ENCODE measurements around the gene PLAAT2. TPM values are rescaled to one million over a fixed set of nuclear protein-coding genes. Genes with fewer than 3 reads are reported as not detected.

The PLAAT2 gene
- total RNA-seq, 2 donors from 2014 or later: not detected

DNA sequence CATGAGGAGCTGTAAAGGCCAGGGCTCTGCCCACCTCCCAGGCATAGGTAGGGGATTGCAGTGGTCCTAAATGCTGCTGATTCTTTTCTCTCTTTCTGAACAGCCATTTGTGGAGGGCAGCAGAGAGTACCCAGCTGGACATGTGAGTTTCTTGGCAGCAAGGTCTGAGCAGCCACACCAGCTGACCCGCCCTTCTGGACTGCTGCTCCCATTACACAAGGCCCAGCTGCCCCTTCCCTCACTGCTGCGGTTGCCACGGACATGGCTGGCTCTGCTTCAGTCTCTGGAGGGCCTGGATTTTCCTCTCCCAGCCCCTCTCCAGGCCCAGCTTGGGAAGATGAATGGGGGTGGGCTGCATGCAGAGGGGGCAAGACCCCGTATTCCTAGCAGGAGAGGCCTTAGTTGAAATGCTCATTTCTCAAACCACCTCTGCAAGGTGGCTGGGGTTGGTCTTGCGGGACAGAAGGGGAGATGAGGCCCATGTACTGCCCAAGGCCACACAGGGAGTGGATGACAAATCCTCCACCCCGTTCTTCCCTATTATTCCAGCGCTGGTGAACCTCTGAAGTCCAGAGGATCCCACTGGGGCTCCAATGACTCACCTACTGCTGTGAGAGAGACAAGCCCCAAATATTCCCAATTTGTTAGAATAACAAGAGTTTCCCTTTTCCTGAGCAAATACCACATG lies 52.7 kb downstream of the PLAAT2 start:
- Mint-ChIP-seq H3K36me3 (ENCODE audit: low read depth) (peaks cover 11% of the 10 kb centered on the region), H3K9me3 (no peaks in the 10 kb centered on the region), H3K27me3 (ENCODE audit: insufficient read depth) (no peaks in the 10 kb centered on the region), H3K4me3 (no peak overlapping the region), H3K4me1 (peaks cover 24% of the 10 kb centered on the region), H3K27ac (no peak overlapping the region)
- Histone ChIP-seq H3K4me1 (ENCODE audit: control insufficient read depth, insufficient read depth, low read length) (peaks cover 3% of the 10 kb centered on the region), H3K9ac (ENCODE audit: extremely low read depth, low read length, poor library complexity, severe bottlenecking) (no peak overlapping the region), H3K27ac (ENCODE audit: low read depth, low read length) (no peak overlapping the region), H3K9me3 (ENCODE audit: control insufficient read depth, low read length) (no peaks in the 10 kb centered on the region), H3K4me3 (ENCODE audit: low read length) (no peak overlapping the region), H3K36me3 (ENCODE audit: control insufficient read depth, insufficient read depth, low read length) (no peaks in the 10 kb centered on the region), H3K27me3 (ENCODE audit: control insufficient read depth, insufficient read depth, low read length, poor library complexity, severe bottlenecking) (no peaks in the 10 kb centered on the region)
- DNase-seq: no peak
- TF ChIP-seq, protein P1, sequence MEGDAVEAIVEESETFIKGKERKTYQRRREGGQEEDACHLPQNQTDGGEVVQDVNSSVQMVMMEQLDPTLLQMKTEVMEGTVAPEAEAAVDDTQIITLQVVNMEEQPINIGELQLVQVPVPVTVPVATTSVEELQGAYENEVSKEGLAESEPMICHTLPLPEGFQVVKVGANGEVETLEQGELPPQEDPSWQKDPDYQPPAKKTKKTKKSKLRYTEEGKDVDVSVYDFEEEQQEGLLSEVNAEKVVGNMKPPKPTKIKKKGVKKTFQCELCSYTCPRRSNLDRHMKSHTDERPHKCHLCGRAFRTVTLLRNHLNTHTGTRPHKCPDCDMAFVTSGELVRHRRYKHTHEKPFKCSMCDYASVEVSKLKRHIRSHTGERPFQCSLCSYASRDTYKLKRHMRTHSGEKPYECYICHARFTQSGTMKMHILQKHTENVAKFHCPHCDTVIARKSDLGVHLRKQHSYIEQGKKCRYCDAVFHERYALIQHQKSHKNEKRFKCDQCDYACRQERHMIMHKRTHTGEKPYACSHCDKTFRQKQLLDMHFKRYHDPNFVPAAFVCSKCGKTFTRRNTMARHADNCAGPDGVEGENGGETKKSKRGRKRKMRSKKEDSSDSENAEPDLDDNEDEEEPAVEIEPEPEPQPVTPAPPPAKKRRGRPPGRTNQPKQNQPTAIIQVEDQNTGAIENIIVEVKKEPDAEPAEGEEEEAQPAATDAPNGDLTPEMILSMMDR (conservative IDR thresholded peaks at IDR 0.05): no peak
- 80 to 85% methylated on average over 3 to 7 of the region's 7 CpGs for WGBS, 2 experiments (ENCODE audit: insufficient coverage in 1 of 2, insufficient read length in 1 of 2)

DNA sequence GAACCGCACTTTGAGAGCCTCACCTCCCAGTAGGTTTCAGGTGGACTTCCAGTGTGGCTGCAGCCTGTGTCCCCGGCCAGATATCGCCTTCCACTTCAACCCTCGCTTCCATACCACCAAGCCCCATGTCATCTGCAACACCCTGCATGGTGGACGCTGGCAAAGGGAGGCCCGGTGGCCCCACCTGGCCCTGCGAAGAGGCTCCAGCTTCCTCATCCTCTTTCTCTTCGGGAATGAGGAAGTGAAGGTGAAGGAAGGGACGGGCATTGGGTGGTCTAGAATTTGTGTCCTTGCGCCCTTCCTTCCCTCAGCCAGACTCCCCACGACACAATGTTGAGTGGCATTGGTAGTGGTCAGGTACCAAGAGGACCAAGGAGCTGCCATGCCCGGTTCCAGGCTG lies 54.4 kb downstream of the PLAAT2 start:
- H3K4me1 Mint-ChIP-seq: peaks cover 32% of the 10 kb centered on the region
- no peak overlapping the region for H3K27ac Mint-ChIP-seq
- TF ChIP-seq, protein P1 (conservative IDR thresholded peaks at IDR 0.05): no peak
- no peaks in the 10 kb centered on the region for H3K27me3 Mint-ChIP-seq (ENCODE audit: insufficient read depth)
- Histone ChIP-seq H3K4me1 (ENCODE audit: control insufficient read depth, insufficient read depth, low read length) (peaks cover 3% of the 10 kb centered on the region), H3K9ac (ENCODE audit: extremely low read depth, low read length, poor library complexity, severe bottlenecking) (no peak overlapping the region), H3K27me3 (ENCODE audit: control insufficient read depth, insufficient read depth, low read length, poor library complexity, severe bottlenecking) (no peaks in the 10 kb centered on the region), H3K36me3 (ENCODE audit: control insufficient read depth, insufficient read depth, low read length) (no peaks in the 10 kb centered on the region), H3K27ac (ENCODE audit: low read depth, low read length) (no peak overlapping the region), H3K4me3 (ENCODE audit: low read length) (no peak overlapping the region), H3K9me3 (ENCODE audit: control insufficient read depth, low read length) (peaks cover 12% of the 10 kb centered on the region)
- no peak overlapping the region for H3K4me3 Mint-ChIP-seq
- WGBS, 2 experiments (ENCODE audit: insufficient coverage in 1 of 2, insufficient read length in 1 of 2): 95 to 100% methylated on average over 4 to 12 of the region's 12 CpGs
- H3K9me3 Mint-ChIP-seq: no peaks in the 10 kb centered on the region
- DNase-seq: no peak
- H3K36me3 Mint-ChIP-seq (ENCODE audit: low read depth): peaks cover 11% of the 10 kb centered on the region

DNA sequence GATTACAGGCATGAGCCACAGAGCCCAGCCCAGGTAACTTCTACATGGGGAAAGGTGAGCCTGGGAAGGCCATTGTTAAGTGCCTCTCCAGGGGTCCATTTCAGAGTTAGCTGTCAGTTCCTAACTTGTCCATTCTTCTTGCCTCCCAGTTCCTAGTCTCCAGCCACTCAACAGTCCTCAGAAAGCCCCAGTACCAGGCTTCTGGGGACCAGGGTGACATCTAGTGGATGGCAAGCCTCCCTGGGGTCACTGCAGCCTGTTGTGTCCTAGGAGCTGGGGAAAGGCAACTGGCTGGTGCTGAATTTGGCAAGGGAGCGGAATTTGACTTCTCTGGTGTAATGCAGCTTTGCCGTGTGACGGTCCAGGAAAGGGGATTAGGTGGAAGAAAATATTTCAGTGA lies 55.2 kb downstream of the PLAAT2 start:
- Histone ChIP-seq H3K4me1 (ENCODE audit: control insufficient read depth, insufficient read depth, low read length) (peaks cover 3% of the 10 kb centered on the region), H3K36me3 (ENCODE audit: control insufficient read depth, insufficient read depth, low read length) (no peaks in the 10 kb centered on the region), H3K27me3 (ENCODE audit: control insufficient read depth, insufficient read depth, low read length, poor library complexity, severe bottlenecking) (no peaks in the 10 kb centered on the region), H3K4me3 (ENCODE audit: low read length) (no peak overlapping the region), H3K9me3 (ENCODE audit: control insufficient read depth, low read length) (peaks cover 20% of the 10 kb centered on the region), H3K27ac (ENCODE audit: low read depth, low read length) (no peak overlapping the region), H3K9ac (ENCODE audit: extremely low read depth, low read length, poor library complexity, severe bottlenecking) (no peak overlapping the region)
- Mint-ChIP-seq H3K27ac (no peak overlapping the region), H3K9me3 (peaks cover 4% of the 10 kb centered on the region), H3K27me3 (ENCODE audit: insufficient read depth) (no peaks in the 10 kb centered on the region), H3K36me3 (ENCODE audit: low read depth) (peaks cover 10% of the 10 kb centered on the region), H3K4me3 (no peak overlapping the region), H3K4me1 (peaks cover 40% of the 10 kb centered on the region)
- TF ChIP-seq, protein P1 (conservative IDR thresholded peaks at IDR 0.05): peak; percentile 86
- peak; percentile 92 for DNase-seq
- 83% methylated on average over 3 of the region's 3 CpGs; no CpG with 5 or more reads in 1 of the 2 experiments for WGBS, 2 experiments (ENCODE audit: insufficient coverage in 1 of 2, insufficient read length in 1 of 2)

All from endodermal cell (in vitro differentiated cells).